Activated CD8-positive, alpha-beta memory T cell treated with anti-CD3 and anti-CD28 coated beads for 36 hours (primary cell): ENCODE results near the gene ME1. TPM values are rescaled to one million over a fixed set of nuclear protein-coding genes. Genes with fewer than 3 reads are reported as not detected.
"Not testable (repeated sequence)": the region's sequence is repeated elsewhere in the genome, so short reads cannot be mapped to it uniquely, and the experiment has no call there.

Experiments used
- CTCF ChIA-PET: fragments of 350-600 bp; sonication (Branson Sonifier 250); formaldehyde crosslinking; loops from one replicate; lab custom pipeline; 2021; ENCODE audit warnings: antibody characterized with exemption; lab: Charles Lee
- POLR2A ChIA-PET: fragments of 350-600 bp; sonication (Branson Sonifier 250); formaldehyde crosslinking; loops from one replicate; lab custom pipeline; 2021; ENCODE audit warnings: antibody characterized with exemption; lab: Charles Lee
- total RNA-seq, 2 experiments: library from RNA; stranded (reverse); gene quantifications; one replicate each; pipeline ENCODE4 v1.2.3, GENCODE V29; 2021

ME1 gene
- total RNA-seq: under 1 TPM; 0.34 to 0.44 TPM

GRCh38 chr6:83430611-83431544 lies at the start of gene ME1:
Gene ME1 (minus strand): TSS chr6:83431051. CDS start chr6:83430954, 97 bp downstream.
- POLR2A ChIA-PET: no interaction called here
- CTCF ChIA-PET: no interaction called here

GRCh38 chr6:83480470-83480869 lies 49.6 kb upstream of the ME1 start:
- CTCF ChIA-PET: no interaction called here

GRCh38 chr6:83479389-83479788 lies 48.5 kb upstream of the ME1 start:
- CTCF ChIA-PET: no interaction called here
- POLR2A ChIA-PET: no interaction called here

More at GRCh38 chr6:83480470-83480869, 49.6 kb upstream of the ME1 start:
- POLR2A ChIA-PET: no interaction called here

GRCh38 chr6:83476971-83477370 lies 46.1 kb upstream of the ME1 start:
- POLR2A ChIA-PET: no interaction called here
- CTCF ChIA-PET: no interaction called here

- ChIA-PET CTCF (no interaction called here), POLR2A (no interaction called here)
Observed at GRCh38 chr6:83474309-83474708, 43.5 kb upstream of the ME1 start.

- ChIA-PET POLR2A (no interaction called here), CTCF (no interaction called here)
Observed at GRCh38 chr6:83472767-83473166, 41.9 kb upstream of the ME1 start.

- POLR2A ChIA-PET: no interaction called here
Observed at GRCh38 chr6:83470587-83470986, 39.7 kb upstream of the ME1 start.

GRCh38 chr6:83470001-83470400 lies 39.1 kb upstream of the ME1 start:
- ChIA-PET POLR2A (no interaction called here), CTCF (no interaction called here)

More at GRCh38 chr6:83470587-83470986, 39.7 kb upstream of the ME1 start:
- CTCF ChIA-PET: no interaction called here

GRCh38 chr6:83467620-83468036 lies 36.8 kb upstream of the ME1 start:
- CTCF ChIA-PET: no interaction called here
- POLR2A ChIA-PET: no interaction called here

- ChIA-PET POLR2A (no interaction called here), CTCF (no interaction called here)
Observed at GRCh38 chr6:83466328-83466727, 35.5 kb upstream of the ME1 start.

- CTCF ChIA-PET: no interaction called here
- POLR2A ChIA-PET: no interaction called here
Observed at GRCh38 chr6:83464381-83465140, 33.7 kb upstream of the ME1 start.

GRCh38 chr6:83463886-83464285 lies 33.0 kb upstream of the ME1 start:
- CTCF ChIA-PET: no interaction called here
- POLR2A ChIA-PET: no interaction called here

GRCh38 chr6:83462524-83462923 lies 31.7 kb upstream of the ME1 start:
- ChIA-PET POLR2A (no interaction called here), CTCF (no interaction called here)

GRCh38 chr6:83461438-83461837 lies 30.6 kb upstream of the ME1 start:
- ChIA-PET CTCF (no interaction called here), POLR2A (no interaction called here)

- CTCF ChIA-PET: no interaction called here
Observed at GRCh38 chr6:83459663-83460062, 28.8 kb upstream of the ME1 start.

GRCh38 chr6:83450015-83450414 lies 19.2 kb upstream of the ME1 start:
- POLR2A ChIA-PET, CTCF ChIA-PET: not testable (repeated sequence)

More at GRCh38 chr6:83459663-83460062, 28.8 kb upstream of the ME1 start:
- POLR2A ChIA-PET: no interaction called here

GRCh38 chr6:83444086-83444699 lies 13.3 kb upstream of the ME1 start:
- POLR2A ChIA-PET, CTCF ChIA-PET: not testable (repeated sequence)

- ChIA-PET CTCF (no interaction called here), POLR2A (no interaction called here)
Observed at GRCh38 chr6:83443516-83443915, 12.7 kb upstream of the ME1 start.

GRCh38 chr6:83442752-83443151 lies 11.9 kb upstream of the ME1 start:
- CTCF ChIA-PET: no interaction called here
- POLR2A ChIA-PET: no interaction called here

GRCh38 chr6:83439201-83439600 lies 8.3 kb upstream of the ME1 start:
- POLR2A ChIA-PET: no interaction called here
- CTCF ChIA-PET: no interaction called here
